CD4-positive, alpha-beta T cell treated with Interferon gamma for 1 hour (primary cell): Measurements from ENCODE around the gene QRFP.
"Not testable (repeated sequence)": the region's sequence is repeated elsewhere in the genome, so short reads cannot be mapped to it uniquely, and the experiment has no call there.

Experiments used
- DNase-seq: peaks from one replicate; pipeline ENCODE4 v3.0.0-alpha.2; 2020

The QRFP gene

GRCh38 chr9:130871395-130872062 lies 25.1 kb downstream of the QRFP start:
- DNase-seq, result no peak

GRCh38 chr9:130870491-130871381 lies 25.9 kb downstream of the QRFP start:
- no peak for DNase-seq

- no peak for DNase-seq
Measured at GRCh38 chr9:130869250-130869649, 27.4 kb downstream of the QRFP start.

- no peak for DNase-seq
Measured at GRCh38 chr9:130868230-130868629, 28.4 kb downstream of the QRFP start.

- no peak for DNase-seq
Measured at GRCh38 chr9:130867556-130867955, 29.1 kb downstream of the QRFP start.

- DNase-seq, result peak; percentile 34
Measured at GRCh38 chr9:130866474-130866965, 30.1 kb downstream of the QRFP start.

- no peak for DNase-seq
Measured at GRCh38 chr9:130865921-130866320, 30.7 kb downstream of the QRFP start.

- no peak for DNase-seq
Measured at GRCh38 chr9:130864541-130864940, 32.1 kb downstream of the QRFP start.

GRCh38 chr9:130862747-130863146 lies 33.9 kb downstream of the QRFP start:
- DNase-seq, result no peak

- DNase-seq, result no peak
Measured at GRCh38 chr9:130862217-130862616, 34.4 kb downstream of the QRFP start.

- no peak for DNase-seq
Measured at GRCh38 chr9:130861372-130862180, 35.0 kb downstream of the QRFP start.

GRCh38 chr9:130860458-130861316 lies 35.9 kb downstream of the QRFP start:
- no peak for DNase-seq

- no peak for DNase-seq
Measured at GRCh38 chr9:130858739-130859705, 37.6 kb downstream of the QRFP start.

- no peak for DNase-seq
Measured at GRCh38 chr9:130857864-130858738, 38.5 kb downstream of the QRFP start.

GRCh38 chr9:130856474-130856873 lies 40.1 kb downstream of the QRFP start:
- no peak for DNase-seq

GRCh38 chr9:130854835-130855234 lies 41.8 kb downstream of the QRFP start:
- DNase-seq, result no peak

GRCh38 chr9:130854092-130854491 lies 42.5 kb downstream of the QRFP start:
- no peak for DNase-seq

GRCh38 chr9:130852801-130853200 lies 43.8 kb downstream of the QRFP start:
- no peak for DNase-seq

- DNase-seq, result no peak
Measured at GRCh38 chr9:130849356-130849755, 47.3 kb downstream of the QRFP start.

- not testable (repeated sequence) for DNase-seq
Measured at GRCh38 chr9:130848514-130848913, 48.1 kb downstream of the QRFP start.
